GM23338 (cell line): ENCODE data around the gene KISS1. TPM values are rescaled to one million over a fixed set of nuclear protein-coding genes. Genes with fewer than 3 reads are reported as not detected.

Experiments used
- ATAC-seq: fragments of 200-7000 bp; cut with Tn5 transposase; 3 replicates; pipeline ENCODE4 v1.9.1; 2020
- DNase-seq: peaks from one replicate; pipeline ENCODE4 v3.0.0-alpha.2; 2015; ENCODE audit warnings: low spot score
- H2AFZ ChIP-seq: fragments of 200-600 bp; sonication (generic); 2 replicates; pipeline ENCODE4 v1.8.0; 2016; ENCODE audit warnings: antibody characterized with exemption, mild to moderate bottlenecking, moderate library complexity
- H3F3A ChIP-seq: fragments of 200-600 bp; sonication (generic); replicated peaks from 2 replicates; pipeline ENCODE4 v1.8.0; 2017; ENCODE audit warnings: antibody characterized with exemption, mixed run types, low read depth
- H3K27ac ChIP-seq: fragments of 200-600 bp; sonication (generic); 2 replicates; pipeline ENCODE4 v1.6.1; 2016; ENCODE audit warnings: low read depth
- H3K27me3 ChIP-seq: fragments of 200-600 bp; sonication (generic); 2 replicates; pipeline ENCODE4 v1.8.0; 2016; ENCODE audit warnings: mild to moderate bottlenecking, mixed run types, moderate library complexity; ENCODE audit not compliant: insufficient read depth
- H3K36me3 ChIP-seq: fragments of 200-600 bp; sonication (generic); 2 replicates; pipeline ENCODE4 v1.8.0; 2016; ENCODE audit warnings: mild to moderate bottlenecking; ENCODE audit not compliant: insufficient read depth
- H3K4me1 ChIP-seq: fragments of 200-600 bp; sonication (generic); 2 replicates; pipeline ENCODE4 v1.8.0; 2016; ENCODE audit warnings: mild to moderate bottlenecking, moderate library complexity; ENCODE audit not compliant: insufficient read depth
- H3K4me2 ChIP-seq: fragments of 200-600 bp; sonication (generic); 2 replicates; pipeline ENCODE4 v1.7.1; 2017; ENCODE audit warnings: mixed run types
- H3K4me3 ChIP-seq: fragments of 200-600 bp; sonication (generic); 2 replicates; pipeline ENCODE4 v1.6.1; 2016; ENCODE audit warnings: mixed run types
- H3K79me2 ChIP-seq: fragments of 200-600 bp; sonication (generic); replicated peaks from 2 replicates; pipeline ENCODE4 v1.8.0; 2017; ENCODE audit warnings: mild to moderate bottlenecking; ENCODE audit not compliant: insufficient read depth
- H3K9me2 ChIP-seq: fragments of 200-600 bp; sonication (generic); 2 replicates; pipeline ENCODE4 v1.8.0; 2017; ENCODE audit not compliant: insufficient read depth
- H4K20me1 ChIP-seq: fragments of 200-600 bp; sonication (generic); replicated peaks from 2 replicates; pipeline ENCODE4 v1.8.0; 2017; ENCODE audit warnings: mild to moderate bottlenecking; ENCODE audit not compliant: insufficient read depth
- H3K27ac Mint-ChIP-seq: 2 replicates; pipeline ENCODE4 v1.8.0; 2020; ENCODE audit warnings: inconsistent platforms, mild to moderate bottlenecking, moderate library complexity, mixed read lengths
- H3K27me3 Mint-ChIP-seq: 3 replicates; pipeline ENCODE4 v1.8.0; 2022; ENCODE audit warnings: low read depth, mild to moderate bottlenecking, moderate library complexity, mixed read lengths, inconsistent platforms; ENCODE audit not compliant: insufficient read depth, poor library complexity
- H3K36me3 Mint-ChIP-seq: 3 replicates; pipeline ENCODE4 v1.8.0; 2021; ENCODE audit warnings: low read depth, mild to moderate bottlenecking, inconsistent platforms, moderate library complexity, mixed read lengths
- H3K4me1 Mint-ChIP-seq: 3 replicates; pipeline ENCODE4 v1.8.0; 2020; ENCODE audit warnings: mild to moderate bottlenecking, inconsistent platforms, mixed read lengths
- H3K4me3 Mint-ChIP-seq: 3 replicates; pipeline ENCODE4 v1.8.0; 2021; ENCODE audit warnings: moderate library complexity, mild to moderate bottlenecking, inconsistent platforms, mixed read lengths
- H3K9me3 Mint-ChIP-seq: 3 replicates; pipeline ENCODE4 v1.8.0; 2020; ENCODE audit warnings: moderate library complexity, mild to moderate bottlenecking, inconsistent platforms, mixed read lengths
- CREB1 ChIP-seq: fragments of 250-450 bp; sonication (Bioruptor Pico); IDR thresholded peaks from 2 replicates; pipeline ENCODE4 v1.5.0; 2020; ENCODE audit warnings: low read depth, mild to moderate bottlenecking, moderate library complexity
- EZH2 ChIP-seq: fragments of 200-600 bp; sonication (generic); IDR thresholded peaks from one replicate; pipeline ENCODE4 v1.8.0; 2017; ENCODE audit warnings: antibody characterized with exemption, mild to moderate bottlenecking, low read depth; ENCODE audit not compliant: unreplicated experiment
- EZH2phosphoT487 ChIP-seq: fragments of 200-600 bp; sonication (generic); IDR thresholded peaks from one replicate; pipeline ENCODE4 v1.8.1; 2018; ENCODE audit warnings: antibody characterized with exemption; ENCODE audit not compliant: unreplicated experiment
- JUNB ChIP-seq: IDR thresholded peaks from one replicate; pipeline ENCODE4 v1.6.1; 2016; ENCODE audit warnings: antibody characterized with exemption; ENCODE audit not compliant: unreplicated experiment
- NANOG ChIP-seq: IDR thresholded peaks from 2 replicates; pipeline ENCODE4 v1.6.1; 2016; ENCODE audit warnings: antibody characterized with exemption, borderline replicate concordance
- POLR2AphosphoS5 ChIP-seq: IDR thresholded peaks from 2 replicates; pipeline ENCODE4 v1.6.1; 2016; ENCODE audit warnings: antibody characterized with exemption, low read depth
- STAT1 ChIP-seq: IDR thresholded peaks from one replicate; pipeline ENCODE4 v1.6.1; 2016; ENCODE audit warnings: antibody characterized with exemption; ENCODE audit not compliant: unreplicated experiment
- ZNF114 ChIP-seq: fragments of 250-450 bp; sonication (Bioruptor Pico); IDR thresholded peaks from 2 replicates; pipeline ENCODE4 v1.5.0; 2020; ENCODE audit warnings: mild to moderate bottlenecking, moderate library complexity
- ZNF331 ChIP-seq: fragments of 250-450 bp; sonication (Bioruptor Pico); IDR thresholded peaks from 2 replicates; pipeline ENCODE4 v1.5.0; 2020; ENCODE audit warnings: low read depth, mild to moderate bottlenecking, moderate library complexity
- polyA plus RNA-seq: library from polyadenylated mRNA; unstranded; fragments of >200 nt; fragmentation: Nextera tagmentation; extraction: Ambion mirVana; gene quantifications from 2 replicates; pipeline ENCODE4 v1.2.1, GENCODE V29; 2016
- total RNA-seq: library from RNA; depleted of rRNA; stranded (reverse); fragments of >200 nt; shearing (Covaris generic); gene quantifications from 2 replicates; pipeline ENCODE4 v1.2.3, GENCODE V29; 2014
- TF ChIP-seq, protein P1 (sequence below): fragments of 250-450 bp; sonication (Bioruptor Pico); IDR thresholded peaks from 2 replicates; pipeline ENCODE4 v1.5.0; 2020; ENCODE audit warnings: mild to moderate bottlenecking, moderate library complexity
- TF ChIP-seq, protein P2 (sequence below): IDR thresholded peaks from 2 replicates; pipeline ENCODE4 v1.6.1; 2016; ENCODE audit warnings: antibody characterized with exemption
- TF ChIP-seq, protein P3 (sequence below): IDR thresholded peaks from one replicate; pipeline ENCODE4 v1.6.1; 2018; ENCODE audit warnings: antibody characterized with exemption; ENCODE audit not compliant: unreplicated experiment
- TF ChIP-seq, protein P4 (sequence below), 2 experiments: fragments of 200-600 bp in 1 of 2; sonication (generic) in 1 of 2; conservative IDR thresholded peaks; 2 replicates each; pipeline versions ENCODE4 v1.5.1 to v1.6.1; 2016 to 2017; ENCODE audit warnings: antibody characterized with exemption in 2 of 2, low read depth in 2 of 2, mild to moderate bottlenecking in 2 of 2, moderate library complexity in 1 of 2

The KISS1 gene
- total and polyA plus RNA-seq, 2 experiments from 2014 or later: not detected

DNA sequence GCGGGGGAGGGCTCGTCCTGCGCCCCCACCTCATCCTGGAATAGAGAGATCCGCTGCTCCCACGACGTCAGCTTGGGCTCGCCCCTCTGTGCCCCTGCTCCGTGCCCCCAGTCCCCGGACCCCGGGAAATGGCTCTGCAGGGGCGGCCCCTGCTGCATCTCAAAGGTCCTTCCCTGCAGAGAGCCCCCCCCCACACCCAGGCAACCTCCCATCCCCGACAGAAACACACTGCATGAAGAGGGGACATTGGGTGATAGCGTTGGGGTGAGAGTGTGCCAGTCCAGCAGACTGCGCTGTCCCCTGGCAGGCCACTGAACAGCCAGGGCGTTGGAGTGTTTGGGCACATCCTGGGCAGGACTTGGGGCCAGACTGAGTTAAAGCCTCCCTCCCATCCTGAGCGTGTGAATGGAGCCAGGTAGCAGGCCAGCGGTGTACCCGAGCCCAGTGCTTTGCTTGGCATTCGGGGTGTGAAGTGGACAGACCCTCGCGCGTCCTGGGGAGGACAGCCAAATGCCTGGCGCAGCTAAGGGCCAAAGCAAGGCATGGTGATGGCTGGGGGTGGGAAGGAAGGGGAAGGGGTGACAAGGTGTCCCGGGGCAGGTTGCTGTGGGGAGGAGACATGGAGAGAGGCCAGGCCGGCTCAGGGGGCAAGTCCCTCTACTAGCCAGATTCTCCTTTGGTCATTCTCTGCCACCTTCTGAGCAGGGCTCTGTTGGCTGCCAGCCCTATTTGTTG, 43.8 kb downstream of the KISS1 start:
- Histone ChIP-seq H3K27me3 (peaks cover 19% of the 10 kb centered on the region; the same call in 1 of the 2 replicates), H3K36me3 (no peaks in the 10 kb centered on the region), H3F3A (no peaks in the 10 kb centered on the region; the same call in 1 of the 2 replicates), H3K9me2 (no peaks in the 10 kb centered on the region), H3K4me1 (peaks cover 24% of the 10 kb centered on the region), H3K27ac (no peak overlapping the region), H4K20me1 (no peaks in the 10 kb centered on the region), H3K79me2 (no peaks in the 10 kb centered on the region), H3K4me3 (peak overlapping the region; percentile 85), H2AFZ (peak overlapping the region; percentile 97), H3K4me2 (peak overlapping the region; percentile 92)
- H3K4me3 Mint-ChIP-seq: peak overlapping the region; percentile 81
- peak; percentile 14 for ATAC-seq
- peak; percentile 38 for DNase-seq
- TF ChIP-seq ZNF331 (CRISPR knock-in tag) (no peak), JUNB (no peak), ZNF114 (CRISPR knock-in tag) (no peak), NANOG (no peak), STAT1 (no peak), POLR2AphosphoS5 (no peak), EZH2 (no peak), EZH2phosphoT487 (no peak), CREB1 (CRISPR knock-in tag) (no peak)
- TF ChIP-seq, protein P1, sequence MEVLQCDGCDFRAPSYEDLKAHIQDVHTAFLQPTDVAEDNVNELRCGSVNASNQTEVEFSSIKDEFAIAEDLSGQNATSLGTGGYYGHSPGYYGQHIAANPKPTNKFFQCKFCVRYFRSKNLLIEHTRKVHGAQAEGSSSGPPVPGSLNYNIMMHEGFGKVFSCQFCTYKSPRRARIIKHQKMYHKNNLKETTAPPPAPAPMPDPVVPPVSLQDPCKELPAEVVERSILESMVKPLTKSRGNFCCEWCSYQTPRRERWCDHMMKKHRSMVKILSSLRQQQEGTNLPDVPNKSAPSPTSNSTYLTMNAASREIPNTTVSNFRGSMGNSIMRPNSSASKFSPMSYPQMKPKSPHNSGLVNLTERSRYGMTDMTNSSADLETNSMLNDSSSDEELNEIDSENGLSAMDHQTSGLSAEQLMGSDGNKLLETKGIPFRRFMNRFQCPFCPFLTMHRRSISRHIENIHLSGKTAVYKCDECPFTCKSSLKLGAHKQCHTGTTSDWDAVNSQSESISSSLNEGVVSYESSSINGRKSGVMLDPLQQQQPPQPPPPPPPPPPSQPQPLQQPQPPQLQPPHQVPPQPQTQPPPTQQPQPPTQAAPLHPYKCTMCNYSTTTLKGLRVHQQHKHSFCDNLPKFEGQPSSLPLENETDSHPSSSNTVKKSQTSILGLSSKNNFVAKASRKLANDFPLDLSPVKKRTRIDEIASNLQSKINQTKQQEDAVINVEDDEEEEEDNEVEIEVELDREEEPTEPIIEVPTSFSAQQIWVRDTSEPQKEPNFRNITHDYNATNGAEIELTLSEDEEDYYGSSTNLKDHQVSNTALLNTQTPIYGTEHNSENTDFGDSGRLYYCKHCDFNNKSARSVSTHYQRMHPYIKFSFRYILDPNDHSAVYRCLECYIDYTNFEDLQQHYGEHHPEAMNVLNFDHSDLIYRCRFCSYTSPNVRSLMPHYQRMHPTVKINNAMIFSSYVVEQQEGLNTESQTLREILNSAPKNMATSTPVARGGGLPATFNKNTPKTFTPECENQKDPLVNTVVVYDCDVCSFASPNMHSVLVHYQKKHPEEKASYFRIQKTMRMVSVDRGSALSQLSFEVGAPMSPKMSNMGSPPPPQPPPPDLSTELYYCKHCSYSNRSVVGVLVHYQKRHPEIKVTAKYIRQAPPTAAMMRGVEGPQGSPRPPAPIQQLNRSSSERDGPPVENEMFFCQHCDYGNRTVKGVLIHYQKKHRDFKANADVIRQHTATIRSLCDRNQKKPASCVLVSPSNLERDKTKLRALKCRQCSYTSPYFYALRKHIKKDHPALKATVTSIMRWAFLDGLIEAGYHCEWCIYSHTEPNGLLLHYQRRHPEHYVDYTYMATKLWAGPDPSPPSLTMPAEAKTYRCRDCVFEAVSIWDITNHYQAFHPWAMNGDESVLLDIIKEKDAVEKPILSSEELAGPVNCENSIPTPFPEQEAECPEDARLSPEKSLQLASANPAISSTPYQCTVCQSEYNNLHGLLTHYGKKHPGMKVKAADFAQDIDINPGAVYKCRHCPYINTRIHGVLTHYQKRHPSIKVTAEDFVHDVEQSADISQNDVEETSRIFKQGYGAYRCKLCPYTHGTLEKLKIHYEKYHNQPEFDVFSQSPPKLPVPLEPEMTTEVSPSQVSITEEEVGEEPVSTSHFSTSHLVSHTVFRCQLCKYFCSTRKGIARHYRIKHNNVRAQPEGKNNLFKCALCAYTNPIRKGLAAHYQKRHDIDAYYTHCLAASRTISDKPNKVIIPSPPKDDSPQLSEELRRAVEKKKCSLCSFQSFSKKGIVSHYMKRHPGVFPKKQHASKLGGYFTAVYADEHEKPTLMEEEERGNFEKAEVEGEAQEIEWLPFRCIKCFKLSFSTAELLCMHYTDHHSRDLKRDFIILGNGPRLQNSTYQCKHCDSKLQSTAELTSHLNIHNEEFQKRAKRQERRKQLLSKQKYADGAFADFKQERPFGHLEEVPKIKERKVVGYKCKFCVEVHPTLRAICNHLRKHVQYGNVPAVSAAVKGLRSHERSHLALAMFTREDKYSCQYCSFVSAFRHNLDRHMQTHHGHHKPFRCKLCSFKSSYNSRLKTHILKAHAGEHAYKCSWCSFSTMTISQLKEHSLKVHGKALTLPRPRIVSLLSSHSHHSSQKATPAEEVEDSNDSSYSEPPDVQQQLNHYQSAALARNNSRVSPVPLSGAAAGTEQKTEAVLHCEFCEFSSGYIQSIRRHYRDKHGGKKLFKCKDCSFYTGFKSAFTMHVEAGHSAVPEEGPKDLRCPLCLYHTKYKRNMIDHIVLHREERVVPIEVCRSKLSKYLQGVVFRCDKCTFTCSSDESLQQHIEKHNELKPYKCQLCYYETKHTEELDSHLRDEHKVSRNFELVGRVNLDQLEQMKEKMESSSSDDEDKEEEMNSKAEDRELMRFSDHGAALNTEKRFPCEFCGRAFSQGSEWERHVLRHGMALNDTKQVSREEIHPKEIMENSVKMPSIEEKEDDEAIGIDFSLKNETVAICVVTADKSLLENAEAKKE (CRISPR knock-in tag): no peak
- TF ChIP-seq, protein P2, sequence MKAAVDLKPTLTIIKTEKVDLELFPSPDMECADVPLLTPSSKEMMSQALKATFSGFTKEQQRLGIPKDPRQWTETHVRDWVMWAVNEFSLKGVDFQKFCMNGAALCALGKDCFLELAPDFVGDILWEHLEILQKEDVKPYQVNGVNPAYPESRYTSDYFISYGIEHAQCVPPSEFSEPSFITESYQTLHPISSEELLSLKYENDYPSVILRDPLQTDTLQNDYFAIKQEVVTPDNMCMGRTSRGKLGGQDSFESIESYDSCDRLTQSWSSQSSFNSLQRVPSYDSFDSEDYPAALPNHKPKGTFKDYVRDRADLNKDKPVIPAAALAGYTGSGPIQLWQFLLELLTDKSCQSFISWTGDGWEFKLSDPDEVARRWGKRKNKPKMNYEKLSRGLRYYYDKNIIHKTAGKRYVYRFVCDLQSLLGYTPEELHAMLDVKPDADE: no peak
- TF ChIP-seq, protein P3, sequence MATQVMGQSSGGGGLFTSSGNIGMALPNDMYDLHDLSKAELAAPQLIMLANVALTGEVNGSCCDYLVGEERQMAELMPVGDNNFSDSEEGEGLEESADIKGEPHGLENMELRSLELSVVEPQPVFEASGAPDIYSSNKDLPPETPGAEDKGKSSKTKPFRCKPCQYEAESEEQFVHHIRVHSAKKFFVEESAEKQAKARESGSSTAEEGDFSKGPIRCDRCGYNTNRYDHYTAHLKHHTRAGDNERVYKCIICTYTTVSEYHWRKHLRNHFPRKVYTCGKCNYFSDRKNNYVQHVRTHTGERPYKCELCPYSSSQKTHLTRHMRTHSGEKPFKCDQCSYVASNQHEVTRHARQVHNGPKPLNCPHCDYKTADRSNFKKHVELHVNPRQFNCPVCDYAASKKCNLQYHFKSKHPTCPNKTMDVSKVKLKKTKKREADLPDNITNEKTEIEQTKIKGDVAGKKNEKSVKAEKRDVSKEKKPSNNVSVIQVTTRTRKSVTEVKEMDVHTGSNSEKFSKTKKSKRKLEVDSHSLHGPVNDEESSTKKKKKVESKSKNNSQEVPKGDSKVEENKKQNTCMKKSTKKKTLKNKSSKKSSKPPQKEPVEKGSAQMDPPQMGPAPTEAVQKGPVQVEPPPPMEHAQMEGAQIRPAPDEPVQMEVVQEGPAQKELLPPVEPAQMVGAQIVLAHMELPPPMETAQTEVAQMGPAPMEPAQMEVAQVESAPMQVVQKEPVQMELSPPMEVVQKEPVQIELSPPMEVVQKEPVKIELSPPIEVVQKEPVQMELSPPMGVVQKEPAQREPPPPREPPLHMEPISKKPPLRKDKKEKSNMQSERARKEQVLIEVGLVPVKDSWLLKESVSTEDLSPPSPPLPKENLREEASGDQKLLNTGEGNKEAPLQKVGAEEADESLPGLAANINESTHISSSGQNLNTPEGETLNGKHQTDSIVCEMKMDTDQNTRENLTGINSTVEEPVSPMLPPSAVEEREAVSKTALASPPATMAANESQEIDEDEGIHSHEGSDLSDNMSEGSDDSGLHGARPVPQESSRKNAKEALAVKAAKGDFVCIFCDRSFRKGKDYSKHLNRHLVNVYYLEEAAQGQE: no peak
- TF ChIP-seq, protein P4, sequence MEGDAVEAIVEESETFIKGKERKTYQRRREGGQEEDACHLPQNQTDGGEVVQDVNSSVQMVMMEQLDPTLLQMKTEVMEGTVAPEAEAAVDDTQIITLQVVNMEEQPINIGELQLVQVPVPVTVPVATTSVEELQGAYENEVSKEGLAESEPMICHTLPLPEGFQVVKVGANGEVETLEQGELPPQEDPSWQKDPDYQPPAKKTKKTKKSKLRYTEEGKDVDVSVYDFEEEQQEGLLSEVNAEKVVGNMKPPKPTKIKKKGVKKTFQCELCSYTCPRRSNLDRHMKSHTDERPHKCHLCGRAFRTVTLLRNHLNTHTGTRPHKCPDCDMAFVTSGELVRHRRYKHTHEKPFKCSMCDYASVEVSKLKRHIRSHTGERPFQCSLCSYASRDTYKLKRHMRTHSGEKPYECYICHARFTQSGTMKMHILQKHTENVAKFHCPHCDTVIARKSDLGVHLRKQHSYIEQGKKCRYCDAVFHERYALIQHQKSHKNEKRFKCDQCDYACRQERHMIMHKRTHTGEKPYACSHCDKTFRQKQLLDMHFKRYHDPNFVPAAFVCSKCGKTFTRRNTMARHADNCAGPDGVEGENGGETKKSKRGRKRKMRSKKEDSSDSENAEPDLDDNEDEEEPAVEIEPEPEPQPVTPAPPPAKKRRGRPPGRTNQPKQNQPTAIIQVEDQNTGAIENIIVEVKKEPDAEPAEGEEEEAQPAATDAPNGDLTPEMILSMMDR (conservative IDR thresholded peaks at IDR 0.05; ENCODE audit: low read depth in 2 of 2): no peak
- no peaks in the 10 kb centered on the region; the same call in 1 of the 3 replicates for H3K36me3 Mint-ChIP-seq
- H3K27ac Mint-ChIP-seq: no peak overlapping the region
- peaks cover 41% of the 10 kb centered on the region for H3K4me1 Mint-ChIP-seq
- H3K27me3 Mint-ChIP-seq: peaks cover 23% of the 10 kb centered on the region
- H3K9me3 Mint-ChIP-seq: no peaks in the 10 kb centered on the region
